ENCODE results near the gene CDK7. TPM values are rescaled to one million over a fixed set of nuclear protein-coding genes. Genes with fewer than 3 reads are reported as not detected.
A peak's percentile ranks its signal among the peaks of the same experiment; 100 is the strongest.

CDK7 gene
- 10 to 100 TPM; 28.8 to 55.4 (median 31.4) TPM for polyA plus RNA-seq (ENCODE audit: low read depth in 6 of 6)

- DNase-seq (peak; percentile 90), ATAC-seq (ENCODE audit: low read depth in 2 of 2) (peak; percentile 100)
- Mint-ChIP-seq H3K4me1 (peaks cover 17 to 46% (median 31%) of the 10 kb centered on the region in 3 donors), H3K36me3 (peaks cover 0 to 10% of the 10 kb centered on the region in 2 donors), H3K9me3 (no peaks in the 10 kb centered on the region), H3K4me3 (peak within 1 kb of the TSS; percentile 90 to 98 (median 97)), H3K27ac (peak within 1 kb of the TSS; percentile 81 to 96 (median 92)), H3K27me3 (no peaks in the 10 kb centered on the region)
These were observed at the start of gene CDK7 for GRCh38 chr5:69234457-69235268. Gene CDK7, plus strand, starts transcription at chr5:69234886. Its CDS starts 90 bp downstream, at chr5:69234976.

- H3K4me3 Mint-ChIP-seq, result peak overlapping the region in 3 of 8 donors; percentile 19 to 96 (median 51)
- peaks cover 5 to 22% (median 8%) of the 10 kb centered on the region in 3 donors for H3K4me1 Mint-ChIP-seq
These were observed 47.3 kb upstream of the CDK7 start for GRCh38 chr5:69187342-69187741.

GRCh38 chr5:69188811-69189161 is 45.9 kb upstream of the CDK7 start:
- ATAC-seq (ENCODE audit: low read depth in 2 of 2), result no peak
- H3K27ac Mint-ChIP-seq, result peak overlapping the region; percentile 92 to 97 (median 94)
- H3K27me3 Mint-ChIP-seq, result no peaks in the 10 kb centered on the region
- H3K4me1 Mint-ChIP-seq, result peaks cover 5 to 22% (median 8%) of the 10 kb centered on the region in 3 donors
- no peaks in the 10 kb centered on the region for H3K9me3 Mint-ChIP-seq
- H3K36me3 Mint-ChIP-seq, result no peaks in the 10 kb centered on the region
- DNase-seq, result no peak
- peak overlapping the region; percentile 89 to 96 (median 93) for H3K4me3 Mint-ChIP-seq

More at GRCh38 chr5:69187342-69187741, 47.3 kb upstream of the CDK7 start:
- Mint-ChIP-seq H3K27ac (peak overlapping the region in 1 of 6 donors; percentile 92), H3K27me3 (no peaks in the 10 kb centered on the region), H3K36me3 (no peaks in the 10 kb centered on the region), H3K9me3 (no peaks in the 10 kb centered on the region)
- DNase-seq (no peak), ATAC-seq (ENCODE audit: low read depth in 2 of 2) (no peak)

- Mint-ChIP-seq H3K4me3 (peak within 1 kb of the TSS; percentile 89 to 96 (median 93)), H3K27me3 (no peaks in the 10 kb centered on the region), H3K4me1 (peaks cover 5 to 22% (median 8%) of the 10 kb centered on the region in 3 donors), H3K27ac (peak within 1 kb of the TSS; percentile 92 to 97 (median 94)), H3K9me3 (no peaks in the 10 kb centered on the region), H3K36me3 (no peaks in the 10 kb centered on the region)
- ATAC-seq (ENCODE audit: low read depth in 2 of 2) (peak; percentile 96 to 97), DNase-seq (peak; percentile 89)
These were observed 45.3 kb upstream of the CDK7 start, which contains the start of gene CENPH for GRCh38 chr5:69189162-69190086. Gene CENPH, plus strand, starts transcription at chr5:69189583. Its CDS starts 52 bp downstream, at chr5:69189635.

DNA sequence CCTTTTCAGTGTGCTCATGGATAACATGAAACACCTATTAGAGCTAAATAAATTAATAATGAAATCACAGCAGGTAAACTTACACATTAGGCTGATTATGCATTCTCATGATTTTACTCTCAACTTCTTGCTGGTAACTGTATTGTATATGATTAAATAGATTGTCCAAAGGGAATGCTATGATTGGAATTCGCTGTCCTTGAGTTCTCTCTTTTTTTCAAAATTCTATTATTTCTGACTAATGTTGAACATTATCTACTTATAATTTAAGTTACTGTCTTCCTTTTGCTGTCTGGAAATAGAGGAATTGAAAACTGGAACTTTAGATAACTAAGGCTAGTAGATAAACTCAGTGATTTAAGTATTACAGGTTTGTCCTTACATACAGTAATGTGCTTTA is 32.2 kb upstream of the CDK7 start:
- Mint-ChIP-seq H3K4me1 (peaks cover 5 to 8% (median 6%) of the 10 kb centered on the region in 3 donors), H3K27ac (peak overlapping the region in 1 of 6 donors; percentile 52), H3K27me3 (no peaks in the 10 kb centered on the region), H3K4me3 (no peak overlapping the region), H3K9me3 (no peaks in the 10 kb centered on the region), H3K36me3 (no peaks in the 10 kb centered on the region)
- ATAC-seq (ENCODE audit: low read depth in 2 of 2), result no peak
- DNase-seq, result no peak

DNA sequence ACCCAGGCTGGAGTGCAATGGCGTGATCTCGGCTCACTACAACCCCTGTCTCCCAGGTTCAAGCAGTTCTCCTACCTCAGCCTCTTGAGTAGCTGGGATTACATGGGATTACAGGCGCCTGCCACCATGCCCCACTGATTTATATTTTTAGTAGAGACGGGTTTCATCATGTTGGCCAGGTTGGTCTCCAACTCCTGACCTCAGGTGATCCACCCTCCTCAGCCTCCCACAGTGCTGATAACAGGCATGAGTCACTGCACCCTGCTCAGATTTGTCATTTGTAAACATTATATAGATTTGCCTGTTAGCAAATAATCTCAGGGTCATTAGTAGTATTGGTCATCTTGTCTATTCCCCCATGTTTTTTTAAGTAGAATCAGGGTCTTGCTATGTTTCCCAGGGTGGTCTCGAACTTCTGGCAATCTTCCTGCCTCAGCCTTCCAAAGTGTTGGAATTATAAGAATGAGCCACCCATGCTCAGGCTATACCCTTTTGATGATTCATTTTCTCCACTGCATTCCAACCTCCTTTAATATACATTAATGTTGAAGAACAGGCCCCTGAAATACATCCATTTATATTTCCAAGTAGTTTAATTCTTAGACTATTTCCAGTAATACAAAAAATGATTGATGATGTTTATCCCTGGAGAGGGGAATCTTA is 28.0 kb upstream of the CDK7 start:
- Mint-ChIP-seq H3K36me3 (no peaks in the 10 kb centered on the region), H3K9me3 (no peaks in the 10 kb centered on the region), H3K27me3 (no peaks in the 10 kb centered on the region), H3K4me1 (no peaks in the 10 kb centered on the region), H3K4me3 (no peak overlapping the region), H3K27ac (no peak overlapping the region)
- ATAC-seq (ENCODE audit: low read depth in 2 of 2), result no peak
- no peak for DNase-seq

- no peak overlapping the region for H3K4me3 Mint-ChIP-seq
These were observed 25.1 kb upstream of the CDK7 start for GRCh38 chr5:69209602-69210001.

GRCh38 chr5:69211200-69211599 is 23.5 kb upstream of the CDK7 start:
- DNase-seq (no peak), ATAC-seq (ENCODE audit: low read depth in 2 of 2) (no peak)
- no peak overlapping the region for H3K27ac Mint-ChIP-seq
- H3K4me1 Mint-ChIP-seq, result peaks cover 0 to 4% (median 3%) of the 10 kb centered on the region in 3 donors
- no peak overlapping the region for H3K4me3 Mint-ChIP-seq
- H3K27me3 Mint-ChIP-seq, result no peaks in the 10 kb centered on the region
- no peaks in the 10 kb centered on the region for H3K36me3 Mint-ChIP-seq
- H3K9me3 Mint-ChIP-seq, result no peaks in the 10 kb centered on the region

More at GRCh38 chr5:69209602-69210001, 25.1 kb upstream of the CDK7 start:
- Mint-ChIP-seq H3K27me3 (no peaks in the 10 kb centered on the region), H3K4me1 (no peaks in the 10 kb centered on the region), H3K27ac (no peak overlapping the region), H3K9me3 (no peaks in the 10 kb centered on the region), H3K36me3 (no peaks in the 10 kb centered on the region)
- no peak for ATAC-seq (ENCODE audit: low read depth in 2 of 2)
- no peak for DNase-seq

DNA sequence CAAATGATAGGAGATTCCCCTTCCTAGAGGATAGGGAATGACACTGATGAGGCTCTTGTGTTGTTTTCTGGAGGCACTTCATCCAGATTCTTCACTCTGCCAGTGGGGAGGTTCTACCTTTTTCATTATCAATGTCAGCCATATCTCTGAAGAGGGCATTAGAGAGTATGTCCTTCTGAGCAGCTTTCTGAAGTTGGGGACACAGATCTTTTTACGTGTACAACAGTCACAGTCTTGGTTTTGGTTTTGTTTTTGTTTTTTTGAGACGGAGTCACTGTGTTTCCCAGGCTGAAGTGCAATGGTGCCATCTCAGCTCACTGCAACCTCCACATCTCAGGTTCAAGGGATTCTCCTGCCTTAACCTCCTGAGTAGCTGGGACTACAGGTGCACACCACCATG is 22.7 kb upstream of the CDK7 start:
- Mint-ChIP-seq H3K4me1 (peaks cover 0 to 5% (median 4%) of the 10 kb centered on the region in 3 donors), H3K4me3 (no peak overlapping the region), H3K27me3 (no peaks in the 10 kb centered on the region), H3K27ac (no peak overlapping the region), H3K36me3 (no peaks in the 10 kb centered on the region), H3K9me3 (no peaks in the 10 kb centered on the region)
- no peak for DNase-seq
- no peak for ATAC-seq (ENCODE audit: low read depth in 2 of 2)

DNA sequence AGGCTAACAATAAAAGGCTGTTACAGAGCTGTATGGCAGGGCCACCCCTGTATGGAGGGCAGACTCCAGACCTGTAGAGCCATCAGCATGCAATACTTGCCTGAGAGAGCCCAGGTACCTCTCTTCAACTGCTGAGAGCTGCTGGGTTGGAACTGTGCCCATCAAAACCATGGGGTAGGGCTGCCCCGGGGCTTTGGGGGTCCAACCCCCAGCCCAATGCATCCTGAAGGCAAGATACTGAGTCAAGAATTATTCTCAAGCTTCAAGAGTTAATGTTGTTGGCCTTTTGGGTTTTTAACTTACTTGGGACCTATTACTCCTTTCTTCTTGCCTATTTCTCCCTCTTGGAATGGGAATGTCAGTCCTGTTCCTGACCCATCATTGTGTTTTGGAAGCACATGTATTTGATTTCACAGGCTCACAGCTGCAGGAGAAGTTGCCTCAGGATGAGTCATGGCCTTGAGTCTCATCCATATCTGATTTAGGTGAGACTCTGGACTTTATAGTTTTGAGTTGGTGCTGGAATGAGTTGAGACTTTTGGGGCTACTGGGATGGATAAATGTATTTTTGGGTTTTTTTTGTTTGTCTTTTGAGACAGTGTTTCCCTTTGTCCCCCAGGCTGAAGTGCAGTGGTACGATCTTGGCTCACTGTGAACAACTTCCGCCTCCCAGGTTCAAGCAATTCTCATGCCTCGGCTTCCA is 21.0 kb upstream of the CDK7 start:
- Mint-ChIP-seq H3K9me3 (no peaks in the 10 kb centered on the region), H3K36me3 (no peaks in the 10 kb centered on the region), H3K27me3 (no peaks in the 10 kb centered on the region), H3K4me3 (no peak overlapping the region), H3K27ac (no peak overlapping the region), H3K4me1 (peaks cover 5 to 14% (median 7%) of the 10 kb centered on the region in 3 donors)
- no peak for ATAC-seq (ENCODE audit: low read depth in 2 of 2)
- DNase-seq, result no peak

GRCh38 chr5:69217151-69217511 is 17.6 kb upstream of the CDK7 start:
- H3K27ac Mint-ChIP-seq, result peak overlapping the region; percentile 61 to 99 (median 98)
- peak overlapping the region; percentile 96 to 99 (median 99) for H3K4me3 Mint-ChIP-seq

More at GRCh38 chr5:69217151-69217511, 17.6 kb upstream of the CDK7 start:
- Mint-ChIP-seq H3K36me3 (no peaks in the 10 kb centered on the region), H3K4me1 (peaks cover 5 to 31% (median 9%) of the 10 kb centered on the region in 3 donors), H3K27me3 (no peaks in the 10 kb centered on the region), H3K9me3 (no peaks in the 10 kb centered on the region)
- no peak for ATAC-seq (ENCODE audit: low read depth in 2 of 2)
- DNase-seq, result no peak
